Muscle of leg (tissue), 11 donors: ENCODE results near the gene HTRA3. TPM values are rescaled to one million over a fixed set of nuclear protein-coding genes. Genes with fewer than 3 reads are reported as not detected.

Experiments
- DNase-seq: peaks from one replicate; pipeline ENCODE4 v3.0.0; 2013
- H3K27ac ChIP-seq: one replicate; pipeline ENCODE4 v1.5.1; 2013; ENCODE audit warnings: mild to moderate bottlenecking, low read length, control low read depth
- H3K27me3 ChIP-seq: one replicate; pipeline ENCODE4 v1.6.1; 2013; ENCODE audit warnings: low read length; ENCODE audit not compliant: control insufficient read depth, insufficient read depth
- H3K36me3 ChIP-seq: one replicate; pipeline ENCODE4 v1.6.1; 2013; ENCODE audit warnings: low read length; ENCODE audit not compliant: control insufficient read depth, insufficient read depth
- H3K4me1 ChIP-seq: one replicate; pipeline ENCODE4 v1.6.1; 2013; ENCODE audit warnings: low read length; ENCODE audit not compliant: control insufficient read depth, insufficient read depth
- H3K4me3 ChIP-seq: one replicate; pipeline ENCODE4 v1.5.1; 2013; ENCODE audit warnings: low read length, control low read depth
- H3K9me3 ChIP-seq: replicated peaks from 2 replicates; pipeline ENCODE4 v1.6.1; 2013; ENCODE audit warnings: low read depth, low read length; ENCODE audit not compliant: control insufficient read depth
- WGBS: methylation state at CpG from one replicate; pipeline ENCODE4 v1.1.5; 2013; ENCODE audit warnings: missing lambda C conversion rate; ENCODE audit not compliant: insufficient coverage; 5-methylcytosine and 5-hydroxymethylcytosine counted together
- polyA plus RNA-seq, 8 donors: library from polyadenylated mRNA; unstranded; fragments of 120-200 nt; gene quantifications; one replicate each; pipeline versions ENCODE4 v1.2.1 to v1.2.3, GENCODE V29; 2013; ENCODE audit warnings: inconsistent platforms in 1 of 8, low replicate concordance in 1 of 8; ENCODE audit not compliant: insufficient read length in 8 of 8, insufficient read depth in 1 of 8
- total RNA-seq: library from RNA; stranded (reverse); fragments of 120-200 nt; gene quantifications from one replicate; pipeline ENCODE4 v1.2.4, GENCODE V29; 2013

The HTRA3 gene
- total and polyA plus RNA-seq, 9 donors = 40.7 to 87.4 (median 61.2) TPM

DNA sequence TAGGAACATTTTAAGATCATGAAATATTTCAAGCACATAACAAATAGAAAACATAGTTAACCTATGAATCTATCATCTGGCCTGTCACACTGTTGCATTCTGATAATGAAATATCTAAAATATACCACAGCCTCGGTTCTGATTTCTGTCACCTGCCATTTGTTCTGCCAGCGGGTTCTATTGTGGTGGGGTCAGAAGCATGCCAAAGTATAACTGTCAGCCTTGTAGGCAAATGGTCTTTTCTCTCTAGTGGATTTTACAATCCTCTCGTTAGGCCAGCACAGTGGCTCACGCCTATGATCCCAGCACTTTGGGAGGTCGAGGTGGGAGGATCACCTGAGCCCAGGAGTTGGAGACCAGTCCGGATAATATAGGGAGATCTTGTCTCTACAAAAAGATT lies 47.9 kb downstream of the HTRA3 start:
- no peak for DNase-seq
- peaks cover 37% of the 10 kb centered on the region for H3K4me1 ChIP-seq
- 100% methylated on average over 4 of the region's 6 CpGs for WGBS
- H3K9me3 ChIP-seq = peaks cover 1% of the 10 kb centered on the region
- no peaks in the 10 kb centered on the region for H3K36me3 ChIP-seq
- peaks cover 5% of the 10 kb centered on the region for H3K27me3 ChIP-seq
- H3K27ac ChIP-seq = no peak overlapping the region
- H3K4me3 ChIP-seq = no peak overlapping the region

DNA sequence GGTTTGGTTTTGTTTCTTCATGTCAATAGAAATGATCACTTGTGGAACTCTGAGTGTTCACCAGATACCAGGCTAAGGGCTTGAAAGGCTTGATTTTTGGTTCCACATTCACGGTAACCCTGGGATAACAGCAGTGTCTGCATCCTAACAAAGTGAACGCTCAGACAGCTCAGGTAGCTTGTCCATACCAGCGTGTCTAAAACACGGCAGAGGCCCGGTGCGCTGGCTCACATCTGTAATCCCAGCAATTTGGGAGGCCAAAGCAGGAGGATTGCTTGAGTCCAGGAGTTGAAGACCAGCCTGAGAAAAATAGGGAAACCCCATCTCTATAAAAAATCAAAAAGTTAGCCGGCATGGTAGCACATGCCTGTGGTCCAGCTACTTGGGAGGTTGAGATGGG lies 49.0 kb downstream of the HTRA3 start:
- H3K27me3 ChIP-seq = peaks cover 5% of the 10 kb centered on the region
- H3K36me3 ChIP-seq = no peaks in the 10 kb centered on the region
- peaks cover 37% of the 10 kb centered on the region for H3K4me1 ChIP-seq
- H3K9me3 ChIP-seq = peaks cover under 1% of the 10 kb centered on the region
- no peak for DNase-seq
- 89% methylated on average over 5 of the region's 7 CpGs for WGBS
- no peak overlapping the region for H3K27ac ChIP-seq
- H3K4me3 ChIP-seq = no peak overlapping the region

DNA sequence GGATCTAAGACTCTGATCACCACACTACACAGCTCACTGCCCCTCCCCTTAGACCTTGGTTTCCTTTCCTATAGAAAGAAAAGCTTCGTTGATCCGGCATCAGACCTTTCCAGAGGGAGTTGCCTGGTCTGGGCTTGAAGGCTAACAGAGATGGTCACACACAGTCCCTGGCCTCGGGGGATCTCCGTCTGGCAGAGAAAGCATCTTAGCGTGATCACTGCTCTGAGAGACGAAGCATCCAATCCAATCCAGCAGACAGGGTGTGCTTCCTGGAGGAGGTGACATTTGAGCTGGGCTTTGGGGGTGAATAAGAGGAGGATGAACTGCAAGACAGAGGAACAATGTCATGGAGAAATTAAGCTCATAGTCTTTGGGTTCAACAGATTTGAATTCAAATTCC lies 49.5 kb downstream of the HTRA3 start:
- Histone ChIP-seq H3K27ac (no peak overlapping the region), H3K27me3 (peaks cover 5% of the 10 kb centered on the region), H3K4me3 (no peak overlapping the region), H3K9me3 (peaks cover 6% of the 10 kb centered on the region), H3K4me1 (peaks cover 37% of the 10 kb centered on the region), H3K36me3 (no peaks in the 10 kb centered on the region)
- 77% methylated on average over 5 of the region's 6 CpGs for WGBS
- DNase-seq = no peak

DNA sequence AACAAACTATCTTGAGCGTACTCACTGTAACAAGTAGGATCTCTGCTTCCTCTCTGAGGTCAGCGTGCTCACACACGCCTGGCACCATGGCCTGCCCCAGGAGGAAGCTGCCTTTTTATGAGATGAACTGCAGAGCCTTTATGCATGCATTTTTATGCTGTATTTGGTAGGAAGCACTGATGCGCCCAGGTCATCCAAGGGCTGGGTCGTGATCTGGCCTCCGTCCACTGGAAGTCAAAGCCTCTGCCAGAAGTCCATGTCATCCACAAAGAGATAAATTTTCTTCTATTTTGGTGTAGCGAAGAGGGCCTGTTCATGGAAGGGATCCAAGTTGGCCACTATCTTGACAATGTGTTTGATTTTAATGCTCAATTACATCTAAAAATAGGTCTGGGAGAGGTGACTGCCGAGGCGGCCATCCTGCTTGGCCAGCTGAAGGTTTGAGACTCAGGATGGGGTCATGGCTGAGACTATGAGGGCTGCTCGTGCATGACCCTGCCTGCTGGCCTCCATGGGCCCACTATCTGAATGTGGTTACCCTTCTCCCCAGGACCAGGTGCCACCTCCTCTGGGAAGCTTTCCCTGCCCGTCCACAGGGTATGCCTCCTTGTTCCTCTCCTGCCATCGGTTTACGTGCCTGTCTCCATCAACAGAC lies 50.3 kb downstream of the HTRA3 start:
- no peak overlapping the region for H3K4me3 ChIP-seq
- WGBS = 22% methylated on average over 4 of the region's 13 CpGs
- H3K27me3 ChIP-seq = peaks cover 3% of the 10 kb centered on the region
- H3K27ac ChIP-seq = peak overlapping the region; percentile 67
- no peaks in the 10 kb centered on the region for H3K36me3 ChIP-seq
- DNase-seq = peak; percentile 87
- peaks cover 39% of the 10 kb centered on the region for H3K4me1 ChIP-seq
- peaks cover 9% of the 10 kb centered on the region for H3K9me3 ChIP-seq

DNA sequence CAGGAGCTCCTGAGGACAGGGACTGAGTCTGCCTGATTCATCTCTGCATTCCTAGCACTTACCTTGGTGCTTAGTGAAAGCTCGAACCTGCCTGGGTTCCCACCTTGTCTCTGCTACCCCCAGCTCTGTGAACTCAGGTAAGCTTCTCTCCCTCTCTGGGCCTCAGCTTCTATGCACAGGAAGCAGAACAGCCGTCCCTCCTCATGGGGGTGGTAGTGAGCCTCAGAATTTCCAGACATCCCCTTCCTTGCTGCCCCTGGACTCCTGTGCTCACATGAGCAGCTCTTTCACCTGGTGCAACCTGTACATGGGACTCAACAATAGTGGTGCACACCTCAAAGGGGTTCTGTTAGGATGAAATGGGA lies 50.8 kb downstream of the HTRA3 start:
- Histone ChIP-seq H3K36me3 (no peaks in the 10 kb centered on the region), H3K27ac (peak overlapping the region; percentile 67), H3K4me3 (no peak overlapping the region), H3K27me3 (peaks cover 2% of the 10 kb centered on the region), H3K4me1 (peaks cover 34% of the 10 kb centered on the region), H3K9me3 (peaks cover 9% of the 10 kb centered on the region)
- no CpG with 5 or more reads among the region's 2 CpGs for WGBS
- no peak for DNase-seq

DNA sequence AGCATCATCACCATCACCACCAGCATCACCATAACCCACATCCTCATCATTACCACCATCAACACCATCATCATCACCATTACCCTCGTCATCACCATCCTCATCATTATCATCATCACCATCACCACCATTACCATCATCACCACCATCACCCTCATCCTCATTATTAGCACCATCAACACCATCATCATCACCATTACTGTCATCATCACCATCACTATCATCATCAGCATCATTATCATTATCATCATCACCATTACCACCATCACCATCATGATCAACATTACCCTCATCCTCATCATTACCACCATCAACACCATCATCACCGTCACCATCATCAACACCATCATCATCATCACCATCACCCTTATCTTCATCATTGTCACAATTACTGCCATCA lies 51.7 kb downstream of the HTRA3 start:
- no peaks in the 10 kb centered on the region for H3K36me3 ChIP-seq
- peaks cover 9% of the 10 kb centered on the region for H3K9me3 ChIP-seq
- DNase-seq = no peak
- no peak overlapping the region for H3K27ac ChIP-seq
- 91% methylated on average over 2 of the region's 2 CpGs for WGBS
- H3K4me3 ChIP-seq = no peak overlapping the region
- H3K4me1 ChIP-seq = peaks cover 25% of the 10 kb centered on the region
- no peaks in the 10 kb centered on the region for H3K27me3 ChIP-seq

DNA sequence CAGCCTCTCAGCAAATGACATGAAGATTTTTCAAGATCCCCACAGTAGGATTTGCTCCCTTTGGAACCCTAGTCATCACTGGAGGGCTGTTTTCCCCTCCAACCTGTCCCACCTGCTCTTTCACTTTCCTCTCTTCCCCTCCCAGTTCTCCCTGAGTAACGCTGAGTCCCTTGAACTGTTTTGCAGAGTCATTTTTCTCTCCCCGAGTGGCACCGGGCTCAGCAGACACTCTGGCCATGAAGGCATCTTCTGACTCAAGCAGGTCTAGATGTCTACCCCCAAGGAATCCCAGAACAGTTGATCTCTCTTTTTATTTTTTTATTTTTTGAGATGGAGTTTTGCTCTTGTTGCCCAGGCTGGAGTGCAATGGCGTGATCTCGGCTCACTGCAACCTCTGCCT lies 52.2 kb downstream of the HTRA3 start:
- Histone ChIP-seq H3K4me1 (peaks cover 20% of the 10 kb centered on the region), H3K9me3 (peaks cover 10% of the 10 kb centered on the region), H3K27ac (no peak overlapping the region), H3K36me3 (no peaks in the 10 kb centered on the region), H3K27me3 (no peaks in the 10 kb centered on the region), H3K4me3 (no peak overlapping the region)
- WGBS = 60% methylated on average over 3 of the region's 5 CpGs
- DNase-seq = no peak

DNA sequence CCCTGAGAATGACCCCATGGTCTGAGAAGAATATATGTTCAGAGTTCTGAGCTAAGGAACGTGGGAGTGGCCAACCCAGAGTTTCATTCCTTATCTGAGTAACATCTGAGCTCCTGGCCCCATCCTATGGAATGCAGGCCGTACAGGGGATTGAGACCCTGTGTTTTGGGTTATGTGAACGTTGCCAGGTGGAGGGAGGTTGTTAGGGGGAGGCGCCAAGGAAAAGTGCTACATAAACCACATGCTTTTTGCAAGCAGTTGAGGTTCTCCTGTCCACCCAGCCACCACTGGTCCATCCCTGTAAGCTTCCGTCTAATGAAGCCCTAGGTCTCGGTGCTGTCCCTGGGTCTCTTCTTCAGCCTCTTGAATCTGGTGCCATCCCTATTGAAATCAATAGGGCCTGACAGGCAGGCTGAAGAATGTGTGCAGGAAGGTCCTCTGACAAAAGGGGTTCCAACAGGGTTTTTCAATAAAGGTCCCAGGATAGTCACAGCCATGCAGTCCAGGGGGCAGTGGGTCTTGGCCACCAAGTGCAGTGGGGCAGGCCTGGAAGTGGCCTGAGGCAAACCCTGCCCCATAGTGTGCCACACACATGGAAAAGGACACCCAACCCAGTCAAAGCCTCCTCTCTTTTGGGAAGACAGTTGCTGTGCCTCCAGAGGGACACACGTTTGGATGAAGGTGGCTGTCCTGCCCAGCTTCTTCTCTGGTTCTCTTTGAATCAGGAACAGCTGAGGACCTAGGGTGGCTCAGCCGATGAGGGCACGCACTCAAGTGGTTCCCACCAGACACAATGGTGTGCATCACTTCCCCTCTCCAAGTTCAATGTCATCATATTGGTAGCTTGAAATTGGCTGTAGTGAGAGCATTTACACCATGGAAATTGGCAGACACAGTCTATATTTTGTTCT lies 53.5 kb downstream of the HTRA3 start:
- H3K27ac ChIP-seq = no peak overlapping the region
- 60% methylated on average over 2 of the region's 9 CpGs for WGBS
- peaks cover 14% of the 10 kb centered on the region for H3K9me3 ChIP-seq
- H3K27me3 ChIP-seq = no peaks in the 10 kb centered on the region
- no peaks in the 10 kb centered on the region for H3K36me3 ChIP-seq
- peaks cover 18% of the 10 kb centered on the region for H3K4me1 ChIP-seq
- no peak overlapping the region for H3K4me3 ChIP-seq
- no peak for DNase-seq

DNA sequence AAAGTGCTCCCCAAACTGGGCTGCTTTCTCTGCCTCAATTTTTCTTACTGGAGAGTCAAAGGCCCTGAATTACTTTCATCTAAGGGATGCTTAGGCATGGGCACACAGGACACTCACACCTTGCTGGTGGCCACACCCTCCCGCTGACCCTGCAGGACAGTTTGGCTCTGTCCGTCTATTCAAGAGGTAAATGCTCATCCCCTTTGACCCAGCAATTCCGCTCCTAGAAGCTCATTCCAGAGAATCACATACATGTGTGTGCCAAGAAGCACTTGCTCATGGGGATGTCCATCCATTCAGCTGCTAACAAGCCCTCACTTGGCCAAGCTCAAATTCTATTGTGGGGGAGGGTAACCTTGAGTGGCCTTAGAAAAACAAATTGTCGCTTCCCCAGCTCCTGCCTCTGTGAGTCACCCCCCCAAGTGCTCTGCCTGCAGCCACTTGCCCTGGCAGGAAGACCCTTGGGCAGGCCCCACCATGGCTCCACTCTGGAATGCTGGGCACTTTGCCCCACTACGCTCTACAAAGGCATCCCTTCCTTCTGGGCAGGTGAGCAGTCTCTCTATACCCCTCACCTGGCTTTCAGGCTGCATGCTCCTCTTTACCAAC lies 54.5 kb downstream of the HTRA3 start:
- Histone ChIP-seq H3K36me3 (no peaks in the 10 kb centered on the region), H3K4me3 (no peak overlapping the region), H3K27me3 (peaks cover 2% of the 10 kb centered on the region), H3K27ac (no peak overlapping the region), H3K9me3 (peaks cover 14% of the 10 kb centered on the region), H3K4me1 (peaks cover 16% of the 10 kb centered on the region)
- 94% methylated on average over 2 of the region's 5 CpGs for WGBS
- no peak for DNase-seq

DNA sequence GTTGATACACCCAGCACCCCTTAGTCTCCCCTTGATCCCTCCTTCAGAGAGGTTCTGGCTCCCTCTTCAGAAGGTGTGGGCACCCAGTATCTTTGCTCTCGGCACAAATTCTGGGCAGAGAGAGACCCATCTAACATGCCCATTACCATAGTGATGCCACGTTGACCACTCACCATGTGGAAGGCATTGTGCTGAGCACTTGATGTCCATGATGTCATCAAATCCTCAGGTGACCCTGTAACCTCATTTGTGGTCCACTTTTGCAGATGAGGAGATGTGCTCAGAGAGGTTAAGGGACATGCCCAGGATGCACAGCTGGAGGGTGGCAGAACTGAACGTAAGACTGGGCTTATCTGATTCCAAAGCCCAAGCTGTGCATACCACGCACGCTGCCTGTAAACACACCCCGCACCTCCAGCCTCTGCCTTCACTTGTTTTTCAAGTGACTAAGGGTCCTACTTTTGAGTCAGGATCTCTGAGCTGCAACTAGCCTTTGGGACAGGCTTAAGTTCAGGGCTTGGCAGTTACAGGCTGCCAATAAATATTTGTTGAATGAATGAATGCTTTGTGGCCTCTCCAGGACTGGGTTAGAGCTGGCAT lies 55.2 kb downstream of the HTRA3 start:
- DNase-seq = peak; percentile 65
- peaks cover 14% of the 10 kb centered on the region for H3K4me1 ChIP-seq
- no peak overlapping the region for H3K27ac ChIP-seq
- peaks cover 14% of the 10 kb centered on the region for H3K9me3 ChIP-seq
- no peak overlapping the region for H3K4me3 ChIP-seq
- H3K36me3 ChIP-seq = no peaks in the 10 kb centered on the region
- 72% methylated on average over 6 of the region's 6 CpGs for WGBS
- H3K27me3 ChIP-seq = peaks cover 2% of the 10 kb centered on the region
